Measurements from ENCODE around the gene LHX4. TPM values are rescaled to one million over a fixed set of nuclear protein-coding genes. Genes with fewer than 3 reads are reported as not detected.

Gene LHX4
- total and polyA plus RNA-seq, 2 of the 4 experiments (the other 2 are of a cell fraction), result 0.05 to 0.18 TPM

- Histone ChIP-seq H3K9me3 (ENCODE audit: control insufficient read depth, insufficient read depth, low read length) (no peaks in the 10 kb centered on the region), H3K4me3 (ENCODE audit: insufficient read depth, low read depth, low read length) (no peak overlapping the region), H4K8ac (ENCODE audit: low read depth in 2 of 2, low read length in 2 of 2) (no peak overlapping the region), H3K9me1 (ENCODE audit: insufficient read depth, low read length) (peaks cover 5% of the 10 kb centered on the region), H2BK15ac (ENCODE audit: low read depth, low read length) (no peak overlapping the region), H2AK5ac (ENCODE audit: low read depth, low read length) (no peak overlapping the region), H4K91ac (ENCODE audit: insufficient read depth, low read depth, low read length) (no peak overlapping the region), H3K56ac (ENCODE audit: extremely low read depth, insufficient read depth, low read length) (no peak overlapping the region), H2AK9ac (replicated peaks; ENCODE audit: low read depth, low read length, poor library complexity) (no peak overlapping the region), H3K9ac (ENCODE audit: low read depth, low read length) (no peak overlapping the region), H3K4me2 (ENCODE audit: low read depth, low read length) (no peak overlapping the region), H3K27me3 (ENCODE audit: control insufficient read depth, insufficient read depth, low read length) (no peaks in the 10 kb centered on the region), H2BK5ac (ENCODE audit: low read depth, low read length, poor library complexity, severe bottlenecking) (no peak overlapping the region), H3K27ac (ENCODE audit: insufficient read depth, low read length) (no peak overlapping the region), H3K18ac (ENCODE audit: low read depth, low read length) (no peak overlapping the region), H4K5ac (ENCODE audit: low read depth, low read length) (no peak overlapping the region), H3K36me3 (ENCODE audit: control insufficient read depth, insufficient read depth, low read length) (peaks cover 99% of the 10 kb centered on the region), H4K20me1 (ENCODE audit: insufficient read depth, low read length) (peaks cover 90% of the 10 kb centered on the region), H2AFZ (replicated peaks; ENCODE audit: low read length, poor library complexity) (no peak overlapping the region), H3K4me1 (ENCODE audit: control insufficient read depth, insufficient read depth, low read length) (no peaks in the 10 kb centered on the region), H3K4ac (ENCODE audit: low read depth, low read length) (no peak overlapping the region), H3K79me1 (ENCODE audit: low read depth in 1 of 2, low read length in 2 of 2) (peaks cover 10 to 42% of the 10 kb centered on the region in 2 experiments; a peak in 2 of 4 replicates), H3K14ac (replicated peaks; ENCODE audit: low read depth, low read length) (no peak overlapping the region), H2BK120ac (ENCODE audit: low read depth, low read length) (no peak overlapping the region), H2BK20ac (ENCODE audit: low read depth, low read length) (no peak overlapping the region), H3K23ac (ENCODE audit: low read depth, low read length) (no peak overlapping the region)
- ATAC-seq (ENCODE audit: low read depth) (no peak), DNase-seq (no peak)
- TF ChIP-seq CTCF (conservative IDR thresholded peaks at IDR 0.05; ENCODE audit: low read depth, low read length) (no peak), RFX5 (IDR thresholded peaks at IDR 0.05; ENCODE audit: low read depth, low read length) (no peak), MAZ (IDR thresholded peaks at IDR 0.05; ENCODE audit: borderline replicate concordance, low read depth, low read length) (no peak), SMC3 (IDR thresholded peaks at IDR 0.05; ENCODE audit: low read depth, low read length) (no peak), MXI1 (IDR thresholded peaks at IDR 0.05; ENCODE audit: borderline replicate concordance, low read depth, low read length) (no peak), MAFK (IDR thresholded peaks at IDR 0.05; ENCODE audit: low read depth, low read length) (no peak), CHD1 (IDR thresholded peaks at IDR 0.05; ENCODE audit: low read depth, low read length) (no peak), RAD21 (IDR thresholded peaks at IDR 0.05; ENCODE audit: low read length) (no peak), CEBPB (IDR thresholded peaks at IDR 0.05; ENCODE audit: low read depth, low read length) (no peak)
- POLR2A ChIA-PET (ENCODE audit: unreplicated experiment), result no interaction called here
- in situ Hi-C loops (cut with MboI; ENCODE audit: low sequenced_read_pairs), result no loop called here
- intact Hi-C loops (cut with micrococcal nuclease), result no loop called here
- no TSS peak for BruUV-seq (replicated peaks)
- CTCF ChIA-PET, result no interaction called here
- no CpG with 5 or more reads among the region's 3 CpGs for WGBS, 2 experiments (ENCODE audit: extremely low coverage in 2 of 2, insufficient read length in 1 of 2)
- dilution Hi-C loops (cut with HindIII; ENCODE audit: low sequenced_read_pairs, unreplicated experiment), result no loop called here
These were observed 34.7 kb upstream of the LHX4 start for GRCh38 chr1:180195401-180195800.

All from IMR-90 (cell line).